GM21717 (cell line): Measurements from ENCODE around the gene C4A.
"Not testable (repeated sequence)": the region's sequence is repeated elsewhere in the genome, so short reads cannot be mapped to it uniquely, and the experiment has no call there.

Experiments
- ATAC-seq: cut with Tn5 transposase; IDR thresholded peaks from one replicate; pipeline ENCODE4 v1.9.1; 2021; ENCODE audit warnings: mild to moderate bottlenecking, moderate library complexity; ENCODE audit not compliant: unreplicated experiment

Gene C4A

DNA sequence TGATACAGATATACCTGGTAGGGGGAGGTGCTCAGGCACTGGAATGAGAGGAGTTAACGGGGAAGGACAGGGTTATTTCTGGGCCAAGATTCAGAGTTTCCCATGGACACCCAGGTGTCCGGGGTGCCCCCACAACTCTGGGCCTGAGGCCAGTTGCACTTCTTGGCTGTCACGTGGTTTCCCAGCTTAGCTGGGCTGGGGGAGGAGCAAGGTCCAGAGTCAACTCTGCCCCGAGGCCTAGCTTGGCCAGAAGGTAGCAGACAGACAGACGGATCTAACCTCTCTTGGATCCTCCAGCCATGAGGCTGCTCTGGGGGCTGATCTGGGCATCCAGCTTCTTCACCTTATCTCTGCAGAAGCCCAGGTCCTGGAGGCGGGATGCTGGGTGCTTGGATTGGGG is 32.7 kb downstream of the C4A start, which contains the start of gene C4B:
Gene C4B, plus strand, starts transcription at position 249 of the 400 bp plus-strand sequence. Its CDS starts 51 bp downstream, at position 300.
- not testable (repeated sequence) for ATAC-seq

DNA sequence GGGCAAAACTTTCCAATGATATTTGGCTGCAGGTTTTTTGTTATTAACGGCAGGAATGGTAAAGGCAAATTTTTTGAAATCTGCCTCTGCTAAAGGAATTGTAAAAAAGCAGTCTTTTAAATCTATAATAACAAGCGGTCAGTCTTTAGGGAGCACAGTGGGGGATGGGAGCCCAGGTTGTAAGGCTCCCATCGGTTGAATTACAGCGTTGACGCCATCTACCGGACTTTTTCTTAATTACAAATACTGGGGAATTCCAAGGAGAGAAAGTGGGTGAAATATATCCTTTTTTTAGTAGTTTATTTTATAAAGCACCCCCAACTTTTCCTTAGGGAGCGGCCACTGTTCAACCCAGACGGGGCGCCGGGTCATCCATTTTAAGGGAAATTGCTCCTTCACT is 40.2 kb downstream of the C4A start:
- not testable (repeated sequence) for ATAC-seq

DNA sequence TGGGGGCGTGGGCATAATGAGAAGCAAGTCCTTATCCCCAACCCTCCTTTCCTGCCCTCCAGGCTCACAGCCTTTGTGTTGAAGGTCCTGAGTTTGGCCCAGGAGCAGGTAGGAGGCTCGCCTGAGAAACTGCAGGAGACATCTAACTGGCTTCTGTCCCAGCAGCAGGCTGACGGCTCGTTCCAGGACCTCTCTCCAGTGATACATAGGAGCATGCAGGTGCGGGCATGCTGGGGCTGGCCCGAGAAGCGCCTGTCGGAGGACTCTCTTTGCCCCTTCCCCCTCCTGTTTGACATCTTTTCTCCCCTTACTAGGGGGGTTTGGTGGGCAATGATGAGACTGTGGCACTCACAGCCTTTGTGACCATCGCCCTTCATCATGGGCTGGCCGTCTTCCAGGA is 46.8 kb downstream of the C4A start:
- ATAC-seq: not testable (repeated sequence)

DNA sequence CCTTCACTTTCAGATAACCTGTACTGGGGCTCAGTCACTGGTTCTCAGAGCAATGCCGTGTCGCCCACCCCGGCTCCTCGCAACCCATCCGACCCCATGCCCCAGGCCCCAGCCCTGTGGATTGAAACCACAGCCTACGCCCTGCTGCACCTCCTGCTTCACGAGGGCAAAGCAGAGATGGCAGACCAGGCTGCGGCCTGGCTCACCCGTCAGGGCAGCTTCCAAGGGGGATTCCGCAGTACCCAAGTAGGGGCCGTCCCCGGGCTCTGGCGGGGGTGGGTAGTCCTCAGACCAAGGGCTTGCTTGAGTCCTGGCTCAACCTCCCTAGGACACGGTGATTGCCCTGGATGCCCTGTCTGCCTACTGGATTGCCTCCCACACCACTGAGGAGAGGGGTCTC is 47.7 kb downstream of the C4A start:
- ATAC-seq: not testable (repeated sequence)

DNA sequence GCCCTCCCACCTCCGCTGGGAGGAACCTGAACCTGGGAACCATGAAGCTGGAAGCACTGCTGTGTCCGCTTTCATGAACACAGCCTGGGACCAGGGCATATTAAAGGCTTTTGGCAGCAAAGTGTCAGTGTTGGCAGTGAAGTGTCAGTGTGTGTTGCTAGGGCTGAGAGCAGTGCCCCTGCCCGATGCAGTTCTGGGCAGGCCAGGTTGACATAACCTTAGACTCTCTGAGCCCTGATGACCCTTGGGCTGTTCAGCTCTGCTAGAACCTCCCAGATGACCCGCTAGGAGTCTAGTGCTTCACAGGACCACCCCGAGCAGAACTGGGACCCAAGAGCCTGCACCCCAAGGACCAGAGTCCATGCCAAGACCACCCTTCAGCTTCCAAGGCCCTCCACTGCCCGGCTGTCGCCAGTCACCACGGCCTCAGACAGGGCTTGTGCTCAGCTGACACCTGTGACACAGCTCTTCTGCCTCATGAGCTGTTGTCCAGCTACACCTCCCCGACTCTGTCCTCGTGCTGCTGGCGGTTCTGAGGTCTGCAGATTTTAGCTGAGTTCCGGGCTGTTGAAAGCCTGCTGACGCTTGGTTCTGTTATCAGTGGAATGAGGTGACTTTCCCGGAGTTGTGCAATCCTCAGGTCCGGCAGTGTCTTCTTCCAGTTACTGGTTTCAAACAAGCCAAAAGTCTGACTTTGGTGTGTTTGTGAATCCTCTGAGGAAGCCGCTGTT is 53.6 kb downstream of the C4A start:
- not testable (repeated sequence) for ATAC-seq

DNA sequence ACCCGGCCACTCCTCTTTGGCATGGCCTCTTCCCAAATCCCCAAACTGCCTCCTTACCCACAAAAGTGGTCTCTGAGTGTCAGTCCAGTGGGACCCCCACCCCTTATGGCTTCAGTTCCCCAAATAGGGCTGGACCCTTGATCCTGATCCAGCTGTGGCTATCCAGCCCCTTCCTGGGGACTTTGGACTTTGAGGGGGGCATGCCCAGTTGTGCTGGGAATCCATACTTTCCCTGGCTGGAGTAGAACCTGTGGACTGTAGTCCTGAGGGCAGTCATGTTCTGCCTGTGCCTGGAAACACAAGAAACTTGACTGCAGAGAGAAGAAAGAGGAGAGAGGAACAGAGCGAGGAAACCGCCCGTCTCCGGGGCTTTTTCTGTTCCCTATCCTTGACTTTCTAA is 55.3 kb downstream of the C4A start:
- not testable (repeated sequence) for ATAC-seq

DNA sequence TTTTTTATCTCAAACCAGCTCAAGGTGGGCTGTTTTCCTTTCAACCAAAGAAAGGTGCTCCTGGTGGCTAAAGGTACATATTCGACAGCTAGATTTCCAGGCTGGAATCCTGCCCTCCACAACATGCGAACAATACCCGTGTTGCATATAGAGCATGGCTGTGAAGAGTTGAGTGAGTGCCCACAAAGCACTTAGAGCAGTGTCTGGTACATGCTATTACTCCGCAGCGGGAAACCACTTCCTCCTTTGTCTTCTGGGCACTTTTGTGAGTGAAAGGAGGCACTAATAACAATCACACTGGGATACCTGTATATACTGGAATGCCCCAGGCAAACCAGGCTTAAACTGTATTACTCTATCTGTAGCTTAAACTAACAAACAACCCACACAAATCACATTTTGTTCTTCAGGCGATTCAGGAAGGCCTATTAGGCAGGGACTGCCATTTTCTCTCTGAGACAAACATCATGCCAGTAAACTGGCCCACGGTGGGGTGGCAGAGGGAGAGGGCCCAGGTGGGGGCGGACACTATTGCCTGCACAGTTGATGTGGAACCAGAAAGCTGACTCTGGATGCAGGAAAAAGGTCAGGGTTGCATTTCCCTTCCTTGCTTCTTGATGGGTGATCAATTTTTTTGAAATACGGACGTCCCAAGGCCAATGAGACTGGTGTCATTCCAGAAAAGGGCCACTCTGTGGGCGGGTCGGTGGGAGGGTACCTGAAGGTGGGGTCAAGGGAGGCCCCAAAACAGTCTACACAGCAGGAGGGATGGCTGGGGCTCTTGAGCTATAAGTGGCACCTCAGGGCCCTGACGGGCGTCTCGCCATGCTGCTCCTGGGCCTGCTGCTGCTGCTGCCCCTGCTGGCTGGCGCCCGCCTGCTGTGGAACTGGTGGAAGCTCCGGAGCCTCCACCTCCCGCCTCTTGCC is 56.0 kb downstream of the C4A start, which contains the start of gene CYP21A2:
Gene CYP21A2, plus strand, starts transcription at position 818 of the 927 bp plus-strand sequence. Its CDS starts 8 bp downstream, at position 826.
- not testable (repeated sequence) for ATAC-seq

DNA sequence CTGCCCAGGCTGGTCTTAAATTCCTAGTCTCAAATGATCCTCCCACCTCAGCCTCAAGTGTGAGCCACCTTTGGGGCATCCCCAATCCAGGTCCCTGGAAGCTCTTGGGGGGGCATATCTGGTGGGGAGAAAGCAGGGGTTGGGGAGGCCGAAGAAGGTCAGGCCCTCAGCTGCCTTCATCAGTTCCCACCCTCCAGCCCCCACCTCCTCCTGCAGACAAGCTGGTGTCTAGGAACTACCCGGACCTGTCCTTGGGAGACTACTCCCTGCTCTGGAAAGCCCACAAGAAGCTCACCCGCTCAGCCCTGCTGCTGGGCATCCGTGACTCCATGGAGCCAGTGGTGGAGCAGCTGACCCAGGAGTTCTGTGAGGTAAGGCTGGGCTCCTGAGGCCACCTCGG is 57.0 kb downstream of the C4A start:
- not testable (repeated sequence) for ATAC-seq

DNA sequence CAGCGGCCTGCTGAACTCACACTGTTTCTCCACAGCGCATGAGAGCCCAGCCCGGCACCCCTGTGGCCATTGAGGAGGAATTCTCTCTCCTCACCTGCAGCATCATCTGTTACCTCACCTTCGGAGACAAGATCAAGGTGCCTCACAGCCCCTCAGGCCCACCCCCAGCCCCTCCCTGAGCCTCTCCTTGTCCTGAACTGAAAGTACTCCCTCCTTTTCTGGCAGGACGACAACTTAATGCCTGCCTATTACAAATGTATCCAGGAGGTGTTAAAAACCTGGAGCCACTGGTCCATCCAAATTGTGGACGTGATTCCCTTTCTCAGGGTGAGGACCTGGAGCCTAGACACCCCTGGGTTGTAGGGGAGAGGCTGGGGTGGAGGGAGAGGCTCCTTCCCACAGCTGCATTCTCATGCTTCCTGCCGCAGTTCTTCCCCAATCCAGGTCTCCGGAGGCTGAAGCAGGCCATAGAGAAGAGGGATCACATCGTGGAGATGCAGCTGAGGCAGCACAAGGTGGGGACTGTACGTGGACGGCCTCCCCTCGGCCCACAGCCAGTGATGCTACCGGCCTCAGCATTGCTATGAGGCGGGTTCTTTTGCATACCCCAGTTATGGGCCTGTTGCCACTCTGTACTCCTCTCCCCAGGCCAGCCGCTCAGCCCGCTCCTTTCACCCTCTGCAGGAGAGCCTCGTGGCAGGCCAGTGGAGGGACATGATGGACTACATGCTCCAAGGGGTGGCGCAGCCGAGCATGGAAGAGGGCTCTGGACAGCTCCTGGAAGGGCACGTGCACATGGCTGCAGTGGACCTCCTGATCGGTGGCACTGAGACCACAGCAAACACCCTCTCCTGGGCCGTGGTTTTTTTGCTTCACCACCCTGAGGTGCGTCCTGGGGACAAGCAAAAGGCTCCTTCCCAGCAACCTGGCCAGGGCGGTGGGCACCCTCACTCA is 57.7 kb downstream of the C4A start:
- ATAC-seq: not testable (repeated sequence)

DNA sequence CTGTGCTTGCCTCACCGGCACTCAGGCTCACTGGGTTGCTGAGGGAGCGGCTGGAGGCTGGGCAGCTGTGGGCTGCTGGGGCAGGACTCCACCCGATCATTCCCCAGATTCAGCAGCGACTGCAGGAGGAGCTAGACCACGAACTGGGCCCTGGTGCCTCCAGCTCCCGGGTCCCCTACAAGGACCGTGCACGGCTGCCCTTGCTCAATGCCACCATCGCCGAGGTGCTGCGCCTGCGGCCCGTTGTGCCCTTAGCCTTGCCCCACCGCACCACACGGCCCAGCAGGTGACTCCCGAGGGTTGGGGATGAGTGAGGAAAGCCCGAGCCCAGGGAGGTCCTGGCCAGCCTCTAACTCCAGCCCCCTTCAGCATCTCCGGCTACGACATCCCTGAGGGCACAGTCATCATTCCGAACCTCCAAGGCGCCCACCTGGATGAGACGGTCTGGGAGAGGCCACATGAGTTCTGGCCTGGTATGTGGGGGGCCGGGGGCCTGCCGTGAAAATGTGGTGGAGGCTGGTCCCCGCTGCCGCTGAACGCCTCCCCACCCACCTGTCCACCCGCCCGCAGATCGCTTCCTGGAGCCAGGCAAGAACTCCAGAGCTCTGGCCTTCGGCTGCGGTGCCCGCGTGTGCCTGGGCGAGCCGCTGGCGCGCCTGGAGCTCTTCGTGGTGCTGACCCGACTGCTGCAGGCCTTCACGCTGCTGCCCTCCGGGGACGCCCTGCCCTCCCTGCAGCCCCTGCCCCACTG is 58.6 kb downstream of the C4A start:
- ATAC-seq: not testable (repeated sequence)

DNA sequence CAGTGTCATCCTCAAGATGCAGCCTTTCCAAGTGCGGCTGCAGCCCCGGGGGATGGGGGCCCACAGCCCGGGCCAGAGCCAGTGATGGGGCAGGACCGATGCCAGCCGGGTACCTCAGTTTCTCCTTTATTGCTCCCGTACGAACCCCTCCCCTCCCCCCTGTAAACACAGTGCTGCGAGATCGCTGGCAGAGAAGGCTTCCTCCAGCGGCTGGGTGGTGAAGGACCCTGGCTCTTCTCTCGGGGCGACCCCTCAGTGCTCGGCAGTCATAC is 59.1 kb downstream of the C4A start:
- ATAC-seq: not testable (repeated sequence)

DNA sequence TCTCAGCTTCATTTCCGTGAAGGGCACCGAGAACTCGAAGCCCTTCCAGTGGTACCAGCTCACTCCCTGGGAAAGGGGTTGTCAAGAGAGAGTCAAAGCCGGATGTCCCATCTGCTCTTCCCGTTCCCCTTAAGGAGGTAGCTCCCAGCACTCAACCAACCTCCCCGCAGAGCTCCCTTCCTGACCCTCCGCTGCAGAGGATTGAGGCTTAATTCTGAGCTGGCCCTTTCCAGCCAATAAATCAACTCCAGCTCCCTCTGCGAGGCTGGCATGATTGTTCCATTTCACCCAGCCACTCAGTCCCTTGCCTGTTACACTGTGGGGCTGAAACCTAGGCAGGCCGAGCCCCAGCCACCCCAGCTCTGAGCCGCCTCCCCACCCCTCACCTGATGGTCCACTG is 59.5 kb downstream of the C4A start:
- not testable (repeated sequence) for ATAC-seq

DNA sequence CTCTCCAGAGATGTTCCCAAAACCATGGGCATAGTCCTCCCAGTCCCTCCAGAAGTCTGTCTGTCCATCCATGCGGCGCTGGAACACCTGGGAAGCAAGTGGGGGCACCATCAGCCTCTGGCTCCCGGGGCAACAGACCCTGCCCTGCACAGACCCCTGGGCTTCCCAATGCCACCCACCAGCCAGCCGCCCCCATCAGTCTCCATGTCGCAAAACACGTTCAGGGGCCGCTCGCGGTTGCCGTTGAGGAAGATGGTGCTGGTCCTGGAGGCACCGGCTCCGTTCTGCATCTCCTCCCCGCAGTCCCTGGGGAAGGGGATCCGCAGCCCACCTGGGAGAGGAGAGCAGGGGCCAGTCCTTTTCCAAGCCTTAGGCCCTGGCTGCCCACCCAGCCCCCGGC is 60.4 kb downstream of the C4A start:
- not testable (repeated sequence) for ATAC-seq

DNA sequence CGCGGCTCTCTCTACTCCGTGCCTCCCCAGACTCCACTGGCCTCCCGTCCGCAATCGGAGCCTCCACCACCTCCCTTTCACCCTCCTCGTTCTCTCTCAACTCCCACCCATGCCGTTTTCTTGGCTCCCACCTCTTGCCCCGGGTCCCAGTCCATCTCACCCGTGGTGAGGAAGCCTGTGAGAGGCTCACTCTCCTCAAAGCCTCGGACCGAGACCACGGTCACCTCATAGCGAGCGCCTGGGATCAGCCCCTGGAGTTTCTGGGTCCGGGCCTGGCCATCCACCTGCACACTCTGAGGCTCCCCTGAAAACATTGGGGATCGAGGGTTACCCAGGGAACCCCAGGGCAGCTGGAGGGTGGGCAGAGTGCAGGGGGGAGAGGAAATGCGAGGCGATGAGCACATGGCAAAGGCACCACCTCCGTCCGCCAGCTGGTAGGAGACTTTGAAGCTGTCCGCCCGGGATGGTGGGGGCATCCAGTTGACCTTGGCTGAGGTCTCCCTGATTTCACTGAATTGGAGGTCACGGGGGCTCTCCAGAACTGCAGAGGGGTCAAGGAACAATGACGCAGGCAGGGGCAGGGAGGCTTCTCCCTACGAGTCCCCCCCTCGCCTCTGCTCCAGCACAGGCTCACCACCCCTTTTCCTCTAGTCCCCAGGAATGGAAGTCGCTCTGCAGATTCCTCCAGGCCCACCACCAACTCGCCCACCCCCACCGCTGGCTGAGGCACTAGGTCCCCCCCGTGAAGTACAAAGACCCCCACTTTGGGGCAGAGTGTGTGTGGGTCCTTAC is 61.9 kb downstream of the C4A start:
- ATAC-seq: not testable (repeated sequence)

DNA sequence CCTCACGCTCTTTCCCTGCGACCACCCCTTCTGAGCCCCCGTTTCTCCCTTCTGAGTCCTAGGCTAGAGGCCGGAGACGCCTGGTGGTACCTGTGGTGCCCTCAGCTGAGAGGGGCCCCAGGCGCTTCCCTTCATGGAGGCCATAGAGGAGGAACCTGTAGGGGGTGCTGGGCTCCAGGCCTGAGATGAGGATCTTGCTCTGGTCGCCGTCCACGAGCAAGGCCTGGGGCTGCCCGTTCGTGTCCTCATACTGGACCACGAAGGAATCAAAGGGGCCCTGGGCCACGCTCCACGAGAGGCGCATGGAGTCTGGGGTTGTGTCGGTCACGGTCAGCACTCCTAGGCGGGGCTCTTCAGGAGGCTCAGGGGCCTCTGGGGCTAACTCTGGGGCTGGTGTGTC is 63.1 kb downstream of the C4A start:
- not testable (repeated sequence) for ATAC-seq

DNA sequence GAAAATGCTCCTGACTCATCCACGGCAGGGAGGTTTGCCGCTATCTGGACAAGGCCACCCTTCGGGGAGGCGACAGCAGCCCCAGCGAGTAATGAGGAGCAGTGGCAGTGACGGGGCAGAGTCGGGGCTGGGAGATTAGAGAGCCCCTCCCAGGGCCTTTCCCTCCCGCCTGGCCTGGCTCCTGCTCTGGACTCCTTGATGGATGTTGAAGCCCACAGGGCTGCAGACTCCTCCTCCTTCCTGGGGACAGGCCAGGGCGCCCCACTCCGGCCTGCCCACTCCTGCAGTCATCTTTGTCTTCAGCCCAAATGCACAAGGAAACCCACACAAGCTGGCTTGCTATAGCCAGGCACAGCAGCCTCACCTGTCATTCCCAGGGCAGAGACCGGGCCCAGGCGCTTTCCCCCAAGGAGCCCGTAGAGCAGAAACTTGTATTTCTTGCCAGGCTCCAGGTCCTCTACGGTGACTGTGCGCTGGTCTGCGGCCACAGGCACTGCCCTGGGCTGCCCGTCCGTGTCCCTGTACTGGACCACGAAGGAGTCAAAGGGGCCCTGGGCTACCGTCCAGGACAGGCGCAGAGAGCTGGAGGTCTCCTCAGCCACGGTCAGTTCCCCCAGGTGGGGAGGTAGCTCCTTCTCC is 64.1 kb downstream of the C4A start:
- no peak for ATAC-seq

DNA sequence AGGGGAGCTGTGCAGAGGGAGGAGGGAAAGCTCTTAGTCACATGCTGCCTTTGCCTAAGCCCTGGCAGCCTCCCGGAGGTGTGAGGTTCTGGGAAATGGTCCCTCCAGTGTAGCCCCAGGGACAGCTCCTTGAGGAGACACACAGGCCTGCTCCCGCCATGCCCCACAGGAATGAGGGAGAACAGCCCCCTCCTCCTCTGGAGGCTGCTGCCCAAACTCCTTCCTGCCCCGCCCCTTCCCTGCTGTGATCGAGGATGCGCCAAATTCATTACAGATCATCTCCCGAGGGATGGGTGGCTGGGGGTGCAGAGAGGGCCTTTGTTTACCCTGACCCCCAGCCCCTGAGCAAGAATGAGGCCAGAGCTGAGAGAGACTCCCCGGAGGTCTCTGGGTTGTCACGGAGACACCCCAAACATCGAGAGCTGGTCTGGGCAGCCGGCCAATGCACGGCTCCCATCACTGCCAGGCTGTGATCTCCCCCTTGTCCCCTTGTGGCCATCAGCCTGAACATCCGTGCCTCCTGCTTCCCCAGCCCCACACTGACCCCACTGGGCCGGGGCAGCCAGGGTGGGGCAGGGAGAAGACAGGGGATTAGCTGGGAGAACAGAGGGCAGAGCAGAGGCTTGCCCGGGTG is 64.7 kb downstream of the C4A start:
- ATAC-seq: no peak

DNA sequence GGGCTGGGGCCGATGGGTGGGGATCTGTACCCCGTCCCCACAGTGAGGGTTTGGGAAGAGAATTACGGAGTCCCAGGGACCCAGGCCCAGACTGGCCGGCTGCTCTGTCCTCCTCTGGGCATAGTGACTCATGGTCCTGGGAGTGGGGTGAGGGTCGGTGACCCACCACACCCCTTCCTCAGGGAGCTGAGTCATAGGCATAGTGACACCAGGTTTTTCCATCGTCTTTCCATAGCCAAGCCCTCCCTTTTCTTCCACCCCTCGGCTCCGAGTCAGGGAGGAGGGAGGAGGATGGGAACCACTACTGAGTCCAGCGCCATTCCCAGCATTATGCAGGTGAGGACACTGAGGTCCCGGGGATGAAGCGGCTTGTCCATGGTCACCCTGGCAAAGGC is 65.2 kb downstream of the C4A start:
- no peak for ATAC-seq
